ENCODE data around the gene GRIN2C.

Gene GRIN2C

GRCh38 chr17:74850914-74851313, 8.8 kb downstream of the GRIN2C start:
- H3K36me3 ChIP-seq: no peaks in the 10 kb centered on the region
- no peak overlapping the region for H3K27ac ChIP-seq
- peaks cover 85% of the 10 kb centered on the region for H3K27me3 ChIP-seq
- no peak overlapping the region for H3K4me3 ChIP-seq (ENCODE audit: low read depth in 1 of 2, low read length in 1 of 2)
- H3K9me3 ChIP-seq: no peaks in the 10 kb centered on the region
- no peak for TF ChIP-seq CTCF (IDR thresholded peaks at IDR 0.05)
- H3K4me1 ChIP-seq (ENCODE audit: control insufficient read depth in 1 of 2, insufficient read depth in 1 of 2, low read depth in 1 of 2, low read length in 1 of 2): no peaks in the 10 kb centered on the region

- H3K9me3 ChIP-seq: no peaks in the 10 kb centered on the region
- no peaks in the 10 kb centered on the region for H3K36me3 ChIP-seq
- no peak for TF ChIP-seq CTCF (IDR thresholded peaks at IDR 0.05)
- no peak overlapping the region for H3K27ac ChIP-seq
- H3K4me1 ChIP-seq (ENCODE audit: control insufficient read depth in 1 of 2, insufficient read depth in 1 of 2, low read depth in 1 of 2, low read length in 1 of 2): no peaks in the 10 kb centered on the region
- H3K4me3 ChIP-seq (ENCODE audit: low read depth in 1 of 2, low read length in 1 of 2): no peak overlapping the region
- H3K27me3 ChIP-seq: peaks cover 85% of the 10 kb centered on the region
These were observed 9.4 kb downstream of the GRIN2C start for GRCh38 chr17:74850310-74850709.

GRCh38 chr17:74848656-74849399, 10.9 kb downstream of the GRIN2C start:
- no peaks in the 10 kb centered on the region for H3K9me3 ChIP-seq
- peaks cover 82% of the 10 kb centered on the region for H3K27me3 ChIP-seq
- no peak overlapping the region for H3K4me3 ChIP-seq (ENCODE audit: low read depth in 1 of 2, low read length in 1 of 2)
- no peaks in the 10 kb centered on the region for H3K4me1 ChIP-seq (ENCODE audit: control insufficient read depth in 1 of 2, insufficient read depth in 1 of 2, low read depth in 1 of 2, low read length in 1 of 2)
- H3K36me3 ChIP-seq: no peaks in the 10 kb centered on the region
- no peak overlapping the region for H3K27ac ChIP-seq
- no peak for TF ChIP-seq CTCF (IDR thresholded peaks at IDR 0.05)

GRCh38 chr17:74846621-74847020, 13.1 kb downstream of the GRIN2C start:
- Histone ChIP-seq H3K27ac (no peak overlapping the region), H3K27me3 (peaks cover 82% of the 10 kb centered on the region), H3K36me3 (no peaks in the 10 kb centered on the region), H3K4me3 (ENCODE audit: low read depth in 1 of 2, low read length in 1 of 2) (no peak overlapping the region), H3K9me3 (no peaks in the 10 kb centered on the region), H3K4me1 (ENCODE audit: control insufficient read depth in 1 of 2, insufficient read depth in 1 of 2, low read depth in 1 of 2, low read length in 1 of 2) (peaks cover 0 to 5% of the 10 kb centered on the region in 2 experiments)
- TF ChIP-seq CTCF (IDR thresholded peaks at IDR 0.05): no peak

- Histone ChIP-seq H3K27me3 (peaks cover 64% of the 10 kb centered on the region), H3K27ac (no peak overlapping the region), H3K4me1 (ENCODE audit: control insufficient read depth in 1 of 2, insufficient read depth in 1 of 2, low read depth in 1 of 2, low read length in 1 of 2) (peaks cover 0 to 5% of the 10 kb centered on the region in 2 experiments), H3K4me3 (ENCODE audit: low read depth in 1 of 2, low read length in 1 of 2) (no peak overlapping the region), H3K36me3 (peaks cover 9% of the 10 kb centered on the region), H3K9me3 (no peaks in the 10 kb centered on the region)
- no peak for TF ChIP-seq CTCF (IDR thresholded peaks at IDR 0.05)
These were observed 16.4 kb downstream of the GRIN2C start for GRCh38 chr17:74843352-74843627.
